Stimulated activated CD4-positive, alpha-beta T cell treated with anti-CD3 and anti-CD28 coated beads, TNF-alpha, amount 100 ng/mL, for 24 hours (primary cell): ENCODE results near the gene BEND4.
A peak's percentile ranks its signal among the peaks of the same experiment; 100 is the strongest.
"Not testable (repeated sequence)": the region's sequence is repeated elsewhere in the genome, so short reads cannot be mapped to it uniquely, and the experiment has no call there.

Source experiments
- DNase-seq, 3 experiments: peaks; one replicate each; pipeline ENCODE4 v3.0.0-alpha.2; 2020; ENCODE audit warnings: low read depth in 3 of 3

Gene BEND4

GRCh38 chr4:42152507-42153504 lies at the start of gene BEND4:
TSS of gene BEND4 (minus strand) at chr4:42152655. CDS start at chr4:42152143, 512 bp downstream.
- DNase-seq: no peak

- DNase-seq: no peak
Observed at GRCh38 chr4:42197341-42197740, 44.9 kb upstream of the BEND4 start.

GRCh38 chr4:42172921-42173320 lies 20.5 kb upstream of the BEND4 start:
- no peak for DNase-seq

- no peak for DNase-seq
Observed at GRCh38 chr4:42172128-42172790, 19.8 kb upstream of the BEND4 start.

- no peak for DNase-seq
Observed at GRCh38 chr4:42167709-42168108, 15.3 kb upstream of the BEND4 start.

GRCh38 chr4:42166186-42166585 lies 13.7 kb upstream of the BEND4 start:
- not testable (repeated sequence) for DNase-seq

GRCh38 chr4:42159271-42160001 lies 7.0 kb upstream of the BEND4 start:
- DNase-seq: no peak

- peak in 2 of 3 experiments; percentile 2 to 28 for DNase-seq
Observed at GRCh38 chr4:42151568-42152506, 618 bp downstream of the BEND4 start.

GRCh38 chr4:42150653-42151567 lies 1.5 kb downstream of the BEND4 start:
- no peak for DNase-seq

- no peak for DNase-seq
Observed at GRCh38 chr4:42149004-42149403, 3.5 kb downstream of the BEND4 start.

GRCh38 chr4:42148425-42148824 lies 4.0 kb downstream of the BEND4 start:
- no peak for DNase-seq

GRCh38 chr4:42144028-42144427 lies 8.4 kb downstream of the BEND4 start:
- DNase-seq: no peak

- no peak for DNase-seq
Observed at GRCh38 chr4:42142591-42142990, 9.9 kb downstream of the BEND4 start.

- no peak for DNase-seq
Observed at GRCh38 chr4:42136371-42136770, 16.1 kb downstream of the BEND4 start.

GRCh38 chr4:42133006-42133405 lies 19.4 kb downstream of the BEND4 start:
- DNase-seq: no peak

GRCh38 chr4:42132099-42132498 lies 20.4 kb downstream of the BEND4 start:
- no peak for DNase-seq

- DNase-seq: no peak
Observed at GRCh38 chr4:42123071-42123644, 29.3 kb downstream of the BEND4 start.

GRCh38 chr4:42122237-42122636 lies 30.2 kb downstream of the BEND4 start:
- no peak for DNase-seq

- no peak for DNase-seq
Observed at GRCh38 chr4:42119886-42120285, 32.6 kb downstream of the BEND4 start.

GRCh38 chr4:42112846-42113245 lies 39.6 kb downstream of the BEND4 start:
- no peak for DNase-seq
